ENCODE data around the gene APCDD1. TPM values are rescaled to one million over a fixed set of nuclear protein-coding genes. Genes with fewer than 3 reads are reported as not detected.

Gene APCDD1
- total and polyA plus RNA-seq, 2 of the 8 experiments (the other 6 are each of a cell fraction or from before 2014, with no cell fraction given): 2.6 to 3.6 TPM

DNA sequence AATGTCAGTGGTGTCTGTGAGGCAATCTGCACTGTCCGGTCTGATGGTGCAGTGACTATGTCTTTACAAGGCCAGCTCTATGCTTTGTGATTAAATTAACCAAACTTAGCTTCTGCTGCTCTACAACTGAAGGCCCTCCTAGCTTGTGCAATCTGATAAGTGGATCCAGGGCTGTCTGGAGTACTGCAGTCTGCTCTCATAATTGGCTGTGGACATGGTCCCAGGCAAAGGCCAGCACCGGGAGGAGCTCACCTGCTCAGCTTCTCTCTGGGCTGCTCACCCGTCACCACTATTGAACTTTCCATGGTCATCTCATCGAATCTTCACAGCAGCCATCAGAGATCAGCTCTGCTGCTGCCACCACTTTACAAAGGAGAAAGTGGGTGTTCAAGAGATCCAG is 13.0 kb upstream of the APCDD1 start:
- FAIRE-seq (no peak), DNase-seq (ENCODE audit: low read depth in 1 of 2, low spot score in 2 of 2) (no peak)
- Histone ChIP-seq H3K23ac (ENCODE audit: insufficient read length) (no peak overlapping the region), H3K27me3 (replicated peaks in 1 of 4; ENCODE audit: control insufficient read depth in 3 of 4, extremely low read depth in 1 of 4, insufficient read depth in 3 of 4, low read length in 3 of 4) (no peaks in the 10 kb centered on the region), H3K9me3 (ENCODE audit: insufficient read depth in 2 of 2, low read depth in 1 of 2, low read length in 1 of 2) (no peaks in the 10 kb centered on the region), H3K27ac (ENCODE audit: low read depth, low read length) (no peak overlapping the region), H2BK12ac (ENCODE audit: low read depth, low read length) (no peak overlapping the region), H3K4me2 (ENCODE audit: insufficient read depth in 1 of 2, low read depth in 2 of 2, low read length in 2 of 2) (no peak overlapping the region), H3K36me3 (ENCODE audit: control insufficient read depth in 2 of 4, insufficient read depth in 4 of 4, low read length in 3 of 4) (no peaks in the 10 kb centered on the region), H2BK15ac (ENCODE audit: low read length) (no peak overlapping the region), H2BK120ac (replicated peaks; ENCODE audit: low read depth, low read length) (no peak overlapping the region), H3K56ac (replicated peaks; ENCODE audit: insufficient read length, low read depth, low read length) (no peak overlapping the region), H4K8ac (ENCODE audit: extremely low read depth, insufficient read depth, low read length) (no peak overlapping the region), H3K18ac (ENCODE audit: extremely low read depth, low read length) (no peak overlapping the region), H4K5ac (ENCODE audit: insufficient read length, low read depth, low read length) (no peak overlapping the region), H4K20me1 (replicated peaks in 1 of 2; ENCODE audit: control insufficient read depth in 1 of 2, insufficient read depth in 2 of 2, low read length in 2 of 2) (no peaks in the 10 kb centered on the region), H3K14ac (ENCODE audit: insufficient read length) (no peak overlapping the region), H3K4me1 (replicated peaks in 1 of 4; ENCODE audit: control insufficient read depth in 3 of 4, insufficient read depth in 4 of 4, low read length in 3 of 4) (no peaks in the 10 kb centered on the region), H3K79me2 (ENCODE audit: control insufficient read depth in 1 of 2, insufficient read depth in 2 of 2, low read length in 2 of 2) (no peaks in the 10 kb centered on the region), H2AFZ (ENCODE audit: low read length) (no peak overlapping the region), H3K23me2 (ENCODE audit: low read depth, low read length) (no peaks in the 10 kb centered on the region), H2BK20ac (ENCODE audit: low read length) (no peak overlapping the region), H3K4me3 (ENCODE audit: extremely low read depth in 1 of 4, insufficient read depth in 2 of 4, low read depth in 3 of 4, low read length in 4 of 4) (no peak overlapping the region), H4K91ac (replicated peaks; ENCODE audit: insufficient read length, low read length) (no peak overlapping the region), H2AK5ac (ENCODE audit: low read depth, low read length) (no peak overlapping the region), H3K79me1 (ENCODE audit: low read depth, low read length) (no peaks in the 10 kb centered on the region), H3K4ac (replicated peaks; ENCODE audit: insufficient read length, low read depth, low read length) (no peak overlapping the region), H2BK5ac (ENCODE audit: low read depth, low read length) (no peak overlapping the region), H3K9ac (replicated peaks in 1 of 4; ENCODE audit: extremely low read depth in 1 of 4, low read depth in 3 of 4, low read length in 3 of 4) (no peak overlapping the region)
- ChIA-PET POLR2A (ENCODE audit: partially characterized antibody) (no interaction called here), CTCF (ENCODE audit: partially characterized antibody) (interaction anchor here (1.0 to 1.6 kb wide), 4 partner anchors 18 to 471 kb away, joined by 3 to 6 read pairs (median 4); no protein-coding TSS in a partner anchor)
- WGBS, 2 experiments (ENCODE audit: extremely low coverage in 1 of 2, insufficient coverage in 1 of 2, insufficient read length in 1 of 2, insufficient replicate concordance in 2 of 2, low coverage in 1 of 2, low lambda C conversion rate in 2 of 2, missing lambda C conversion rate in 1 of 2): 98% methylated on average over 4 of the region's 4 CpGs; no CpG with 5 or more reads in 1 of the 2 experiments
- no peak for TF ChIP-seq EP300 (IDR thresholded peaks at IDR 0.05; ENCODE audit: borderline replicate concordance in 1 of 2, low read depth in 2 of 2, low read length in 2 of 2)
- no peak for TF ChIP-seq TAF7 (optimal IDR thresholded peaks at IDR 0.05; ENCODE audit: borderline replicate concordance, low read depth, low read length)
- TF ChIP-seq, protein P1, sequence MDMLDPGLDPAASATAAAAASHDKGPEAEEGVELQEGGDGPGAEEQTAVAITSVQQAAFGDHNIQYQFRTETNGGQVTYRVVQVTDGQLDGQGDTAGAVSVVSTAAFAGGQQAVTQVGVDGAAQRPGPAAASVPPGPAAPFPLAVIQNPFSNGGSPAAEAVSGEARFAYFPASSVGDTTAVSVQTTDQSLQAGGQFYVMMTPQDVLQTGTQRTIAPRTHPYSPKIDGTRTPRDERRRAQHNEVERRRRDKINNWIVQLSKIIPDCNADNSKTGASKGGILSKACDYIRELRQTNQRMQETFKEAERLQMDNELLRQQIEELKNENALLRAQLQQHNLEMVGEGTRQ (IDR thresholded peaks at IDR 0.05; ENCODE audit: low read length): no peak
- no peak for TF ChIP-seq RBBP5 (IDR thresholded peaks at IDR 0.05; ENCODE audit: borderline replicate concordance, low read depth, low read length)
- TF ChIP-seq CHD2 (IDR thresholded peaks at IDR 0.05; ENCODE audit: low read length): no peak
- TF ChIP-seq JUN (IDR thresholded peaks at IDR 0.05; ENCODE audit: low read depth, low read length): no peak
- TF ChIP-seq BCL11A (IDR thresholded peaks at IDR 0.05; ENCODE audit: low read depth in 2 of 2, low read length in 2 of 2): no peak
- no peak for TF ChIP-seq POLR2A (IDR thresholded peaks at IDR 0.05; ENCODE audit: control extremely low read depth in 1 of 2, low read depth in 2 of 2, low read length in 2 of 2)
- TF ChIP-seq KDM4A (IDR thresholded peaks at IDR 0.05; ENCODE audit: low read depth, low read length, severe bottlenecking): no peak
- TF ChIP-seq POLR2AphosphoS5 (IDR thresholded peaks at IDR 0.05; ENCODE audit: low read depth, low read length): no peak
- no peak for TF ChIP-seq JUND (IDR thresholded peaks at IDR 0.05; ENCODE audit: low read length)
- TF ChIP-seq, protein P2, sequence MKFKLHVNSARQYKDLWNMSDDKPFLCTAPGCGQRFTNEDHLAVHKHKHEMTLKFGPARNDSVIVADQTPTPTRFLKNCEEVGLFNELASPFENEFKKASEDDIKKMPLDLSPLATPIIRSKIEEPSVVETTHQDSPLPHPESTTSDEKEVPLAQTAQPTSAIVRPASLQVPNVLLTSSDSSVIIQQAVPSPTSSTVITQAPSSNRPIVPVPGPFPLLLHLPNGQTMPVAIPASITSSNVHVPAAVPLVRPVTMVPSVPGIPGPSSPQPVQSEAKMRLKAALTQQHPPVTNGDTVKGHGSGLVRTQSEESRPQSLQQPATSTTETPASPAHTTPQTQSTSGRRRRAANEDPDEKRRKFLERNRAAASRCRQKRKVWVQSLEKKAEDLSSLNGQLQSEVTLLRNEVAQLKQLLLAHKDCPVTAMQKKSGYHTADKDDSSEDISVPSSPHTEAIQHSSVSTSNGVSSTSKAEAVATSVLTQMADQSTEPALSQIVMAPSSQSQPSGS (IDR thresholded peaks at IDR 0.05; ENCODE audit: low read length): no peak

All from H1 (cell line).